Activated CD4-positive, alpha-beta memory T cell treated with anti-CD3 and anti-CD28 coated beads, Interleukin-2, amount 10 ng/mL, durations not matched to agents 7 days and 5 days (primary cell): ENCODE measurements around the gene NLGN4X. TPM values are rescaled to one million over a fixed set of nuclear protein-coding genes. Genes with fewer than 3 reads are reported as not detected.

ENCODE experiments used
- CTCF ChIA-PET: fragments of 350-600 bp; sonication (Branson Sonifier 250); formaldehyde crosslinking; loops from one replicate; lab custom pipeline; 2021; ENCODE audit warnings: antibody characterized with exemption, inconsistent platforms; lab: Charles Lee
- POLR2A ChIA-PET: fragments of 350-600 bp; sonication (Branson Sonifier 250); formaldehyde crosslinking; loops from one replicate; lab custom pipeline; 2021; ENCODE audit warnings: antibody characterized with exemption; lab: Charles Lee
- DNase-seq: peaks from one replicate; pipeline ENCODE4 v3.0.0-alpha.2; 2020
- H3K27ac Mint-ChIP-seq: one replicate; pipeline ENCODE4 v1.8.0; 2021; ENCODE audit warnings: mild to moderate bottlenecking, mixed read lengths
- H3K27me3 Mint-ChIP-seq: one replicate; pipeline ENCODE4 v1.8.0; 2021; ENCODE audit warnings: mixed read lengths
- H3K36me3 Mint-ChIP-seq: one replicate; pipeline ENCODE4 v1.8.0; 2021; ENCODE audit warnings: low read depth, mixed read lengths
- H3K4me1 Mint-ChIP-seq: one replicate; pipeline ENCODE4 v1.8.0; 2021; ENCODE audit warnings: mixed read lengths
- H3K4me3 Mint-ChIP-seq: one replicate; pipeline ENCODE4 v1.8.0; 2021; ENCODE audit warnings: mild to moderate bottlenecking, mixed read lengths
- H3K9me3 Mint-ChIP-seq: one replicate; pipeline ENCODE4 v1.8.0; 2021; ENCODE audit warnings: mixed read lengths
- total RNA-seq, 2 experiments: library from RNA; stranded (reverse); gene quantifications; one replicate each; pipeline ENCODE4 v1.2.3, GENCODE V29; 2021

Gene NLGN4X
- total RNA-seq, 2 experiments from 2014 or later, result not detected

DNA sequence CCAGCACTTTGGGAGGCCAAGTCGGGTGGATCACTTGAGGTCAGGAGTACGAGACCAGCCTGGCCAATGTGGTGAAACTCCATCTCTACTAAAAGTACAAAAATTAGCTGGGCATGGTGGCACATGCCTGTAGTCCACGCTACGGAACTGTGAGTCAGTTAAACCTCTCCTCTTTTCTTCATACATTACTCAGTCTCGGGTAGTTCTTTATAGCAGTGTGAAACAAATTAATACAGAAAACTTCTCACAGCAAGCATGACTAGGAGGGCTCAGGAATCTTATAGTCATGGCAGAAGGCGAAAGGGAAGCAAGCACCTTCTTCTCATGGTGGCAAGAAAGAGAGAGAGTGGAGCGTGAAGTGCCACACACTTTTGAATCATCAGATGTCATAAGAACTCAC is 358.9 kb downstream of the NLGN4X start:
- CTCF ChIA-PET, result no interaction called here

DNA sequence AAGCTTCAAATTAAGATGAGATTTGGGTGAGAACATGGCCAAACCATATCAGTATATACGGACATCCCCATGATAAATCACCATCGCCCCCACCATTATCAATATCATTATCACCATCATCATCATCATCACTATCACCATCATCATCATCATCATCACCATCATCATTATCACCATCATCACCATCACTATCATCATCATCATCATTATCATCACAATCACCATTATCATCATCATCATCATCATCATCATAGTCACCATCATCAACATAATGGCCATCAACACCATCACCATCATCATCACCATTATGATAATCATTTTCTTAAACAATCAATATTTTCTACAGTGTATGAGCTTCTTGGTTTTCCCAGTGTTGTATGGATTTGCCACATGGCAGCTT is 360.9 kb downstream of the NLGN4X start:
- CTCF ChIA-PET, result no interaction called here

More for the DNA sequence above, 358.9 kb downstream of the NLGN4X start:
- POLR2A ChIA-PET, result no interaction called here
- H3K36me3 Mint-ChIP-seq, result no peaks in the 10 kb centered on the region
- no peaks in the 10 kb centered on the region for H3K4me1 Mint-ChIP-seq
- no peaks in the 10 kb centered on the region for H3K27me3 Mint-ChIP-seq
- H3K4me3 Mint-ChIP-seq, result no peak overlapping the region
- no peak overlapping the region for H3K27ac Mint-ChIP-seq
- H3K9me3 Mint-ChIP-seq, result peaks cover 5% of the 10 kb centered on the region
- DNase-seq, result no peak

GRCh38 chrX:5857232-5857631 is 371.4 kb downstream of the NLGN4X start:
- Mint-ChIP-seq H3K27me3 (no peaks in the 10 kb centered on the region), H3K4me1 (no peaks in the 10 kb centered on the region), H3K36me3 (no peaks in the 10 kb centered on the region), H3K4me3 (no peak overlapping the region), H3K27ac (no peak overlapping the region), H3K9me3 (no peaks in the 10 kb centered on the region)
- ChIA-PET CTCF (no interaction called here), POLR2A (no interaction called here)
- DNase-seq, result no peak

More for the DNA sequence above, 360.9 kb downstream of the NLGN4X start:
- Mint-ChIP-seq H3K36me3 (no peaks in the 10 kb centered on the region), H3K4me1 (no peaks in the 10 kb centered on the region), H3K27me3 (no peaks in the 10 kb centered on the region), H3K9me3 (peaks cover 5% of the 10 kb centered on the region), H3K27ac (no peak overlapping the region), H3K4me3 (no peak overlapping the region)
- POLR2A ChIA-PET, result no interaction called here
- DNase-seq, result no peak

- H3K4me1 Mint-ChIP-seq, result no peaks in the 10 kb centered on the region
These were observed 375.7 kb downstream of the NLGN4X start for GRCh38 chrX:5852941-5853340.

DNA sequence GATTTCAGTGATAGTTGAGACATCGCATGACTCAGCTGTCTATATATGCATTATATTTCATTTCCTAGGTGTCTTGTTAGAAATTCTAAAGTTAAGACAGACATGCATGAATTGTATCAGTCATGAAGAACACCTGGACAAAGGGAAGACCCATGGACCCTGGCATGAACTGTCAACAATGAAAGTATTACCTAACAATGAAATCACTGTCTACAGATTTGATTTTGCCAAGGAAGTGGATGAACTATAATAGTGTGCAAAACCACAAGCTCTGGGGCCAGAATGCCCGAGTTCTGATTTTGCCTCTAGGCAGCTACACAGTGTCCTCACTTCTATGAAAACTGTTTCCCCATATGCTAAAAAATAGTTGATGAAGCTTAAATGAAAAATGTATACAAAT is 386.1 kb downstream of the NLGN4X start:
- no peaks in the 10 kb centered on the region for H3K27me3 Mint-ChIP-seq
- H3K9me3 Mint-ChIP-seq, result peaks cover 2% of the 10 kb centered on the region
- no peak overlapping the region for H3K27ac Mint-ChIP-seq
- H3K4me3 Mint-ChIP-seq, result no peak overlapping the region
- H3K36me3 Mint-ChIP-seq, result no peaks in the 10 kb centered on the region
- POLR2A ChIA-PET, result no interaction called here
- CTCF ChIA-PET, result no interaction called here
- DNase-seq, result no peak
- H3K4me1 Mint-ChIP-seq, result no peaks in the 10 kb centered on the region

More at GRCh38 chrX:5852941-5853340, 375.7 kb downstream of the NLGN4X start:
- H3K4me3 Mint-ChIP-seq, result no peak overlapping the region
- no peak overlapping the region for H3K27ac Mint-ChIP-seq
- no peaks in the 10 kb centered on the region for H3K36me3 Mint-ChIP-seq
- ChIA-PET CTCF (no interaction called here), POLR2A (no interaction called here)
- no peaks in the 10 kb centered on the region for H3K9me3 Mint-ChIP-seq
- H3K27me3 Mint-ChIP-seq, result no peaks in the 10 kb centered on the region
- DNase-seq, result no peak
